OCI-LY1 (cell line): ENCODE results near the gene MT1E.

Experiments
- H2AFZ ChIP-seq: fragments of 200-600 bp; sonication (generic), shearing (Covaris generic); 2 replicates; pipeline ENCODE4 v1.6.0; 2014; ENCODE audit warnings: antibody characterized with exemption, mild to moderate bottlenecking, low read length
- H3F3A ChIP-seq: fragments of 200-600 bp; sonication (generic), shearing (Covaris generic); 2 replicates; pipeline ENCODE4 v1.6.0; 2014; ENCODE audit warnings: mild to moderate bottlenecking, antibody characterized with exemption, low read length, moderate library complexity; ENCODE audit not compliant: insufficient read depth
- H3K27ac ChIP-seq: fragments of 200-600 bp; sonication (generic); 2 replicates; pipeline ENCODE4 v1.5.1; 2014; ENCODE audit warnings: low read length, mixed run types, mild to moderate bottlenecking, low read depth; ENCODE audit not compliant: poor library complexity, severe bottlenecking
- H3K27me3 ChIP-seq: fragments of 200-600 bp; sonication (generic); 2 replicates; pipeline ENCODE4 v1.6.0; 2014; ENCODE audit warnings: antibody characterized with exemption, mild to moderate bottlenecking, low read length, moderate library complexity; ENCODE audit not compliant: insufficient read depth
- H3K36me3 ChIP-seq: fragments of 200-600 bp; sonication (generic); 2 replicates; pipeline ENCODE4 v1.6.1; 2014; ENCODE audit warnings: mild to moderate bottlenecking, antibody characterized with exemption, low read length, moderate library complexity, mixed read lengths; ENCODE audit not compliant: insufficient read depth
- H3K4me1 ChIP-seq: fragments of 200-600 bp; sonication (generic); 2 replicates; pipeline ENCODE4 v1.5.1; 2014; ENCODE audit warnings: mild to moderate bottlenecking, low read length, moderate library complexity; ENCODE audit not compliant: insufficient read depth, severe bottlenecking
- H3K4me2 ChIP-seq: fragments of 200-600 bp; sonication (generic), shearing (Covaris generic); 2 replicates; pipeline ENCODE4 v1.6.1; 2014; ENCODE audit warnings: low read length
- H3K4me3 ChIP-seq: fragments of 200-600 bp; sonication (generic); 2 replicates; pipeline ENCODE4 v1.5.1; 2014; ENCODE audit warnings: low read length, low read depth, mild to moderate bottlenecking, mixed read lengths; ENCODE audit not compliant: poor library complexity, severe bottlenecking
- H3K79me2 ChIP-seq: fragments of 200-600 bp; shearing (Covaris generic); 2 replicates; pipeline ENCODE4 v1.6.1; 2016; ENCODE audit warnings: mixed run types, low read length, mixed read lengths; ENCODE audit not compliant: insufficient read depth
- H3K9ac ChIP-seq: fragments of 200-600 bp; sonication (generic), shearing (Covaris generic); 2 replicates; pipeline ENCODE4 v1.6.1; 2014; ENCODE audit warnings: mild to moderate bottlenecking, low read length, mixed read lengths
- H3K9me2 ChIP-seq: fragments of 200-600 bp; sonication (generic), shearing (Covaris generic); 2 replicates; pipeline ENCODE4 v1.6.1; 2014; ENCODE audit warnings: low read depth, mild to moderate bottlenecking, low read length, mixed read lengths
- H3K9me3 ChIP-seq: fragments of 200-600 bp; shearing (Covaris generic); 2 replicates; pipeline ENCODE4 v1.6.1; 2014; ENCODE audit warnings: low read length, mixed read lengths
- H4K20me1 ChIP-seq: fragments of 200-600 bp; sonication (generic), shearing (Covaris generic); 2 replicates; pipeline ENCODE4 v1.6.0; 2016; ENCODE audit warnings: mild to moderate bottlenecking, low read length; ENCODE audit not compliant: insufficient read depth
- CTCF ChIP-seq: fragments of 200-600 bp; sonication (generic), shearing (Covaris generic); IDR thresholded peaks from 2 replicates; pipeline ENCODE4 v1.5.1; 2017; ENCODE audit warnings: mild to moderate bottlenecking, antibody characterized with exemption, low read length, moderate library complexity, mixed read lengths
- EZH2 ChIP-seq: fragments of 200-600 bp; sonication (generic), shearing (Covaris generic); IDR thresholded peaks from 2 replicates; pipeline ENCODE4 v1.8.0; 2017; ENCODE audit warnings: borderline replicate concordance, mixed run types, mild to moderate bottlenecking, antibody characterized with exemption, low read length, moderate library complexity, mixed read lengths

MT1E gene

GRCh38 chr16:56637814-56638750, 12.5 kb downstream of the MT1E start, which contains the start of gene MT1A:
Gene MT1A (plus strand): TSS chr16:56638666. CDS start chr16:56638739, 73 bp downstream.
- no peaks in the 10 kb centered on the region; the same call in 1 of the 2 replicates for H3K27me3 ChIP-seq
- no peaks in the 10 kb centered on the region for H3K79me2 ChIP-seq
- no peak for TF ChIP-seq EZH2
- no peak for TF ChIP-seq CTCF
- H3K36me3 ChIP-seq, result no peaks in the 10 kb centered on the region
- H4K20me1 ChIP-seq, result no peaks in the 10 kb centered on the region
- H3K27ac ChIP-seq, result no peak within 1 kb of the TSS
- H3K4me2 ChIP-seq, result no peak within 1 kb of the TSS
- no peaks in the 10 kb centered on the region for H3K9me2 ChIP-seq
- H3K9me3 ChIP-seq, result no peaks in the 10 kb centered on the region
- H3K4me3 ChIP-seq, result no peak within 1 kb of the TSS
- no peak within 1 kb of the TSS for H2AFZ ChIP-seq
- H3K9ac ChIP-seq, result no peak within 1 kb of the TSS
- no peaks in the 10 kb centered on the region for H3F3A ChIP-seq
- H3K4me1 ChIP-seq, result peaks cover 5% of the 10 kb centered on the region

- no peak overlapping the region for H3K4me2 ChIP-seq
- no peaks in the 10 kb centered on the region for H3K9me3 ChIP-seq
These were observed 13.5 kb downstream of the MT1E start for GRCh38 chr16:56639045-56639444.

GRCh38 chr16:56640076-56640475, 14.5 kb downstream of the MT1E start:
- Histone ChIP-seq H3K27me3 (no peaks in the 10 kb centered on the region; the same call in 1 of the 2 replicates), H3K27ac (no peak overlapping the region), H3K36me3 (no peaks in the 10 kb centered on the region), H3K4me2 (no peak overlapping the region), H3K79me2 (no peaks in the 10 kb centered on the region), H3F3A (no peaks in the 10 kb centered on the region), H3K9me3 (no peaks in the 10 kb centered on the region), H3K4me3 (no peak overlapping the region), H3K9ac (no peak overlapping the region), H4K20me1 (no peaks in the 10 kb centered on the region), H3K9me2 (no peaks in the 10 kb centered on the region), H2AFZ (no peak overlapping the region), H3K4me1 (peaks cover 6% of the 10 kb centered on the region)
- TF ChIP-seq CTCF, result no peak
- no peak for TF ChIP-seq EZH2

More at GRCh38 chr16:56639045-56639444, 13.5 kb downstream of the MT1E start:
- Histone ChIP-seq H3K36me3 (no peaks in the 10 kb centered on the region), H3K4me1 (peaks cover 6% of the 10 kb centered on the region), H3K79me2 (no peaks in the 10 kb centered on the region), H3K27me3 (no peaks in the 10 kb centered on the region; the same call in 1 of the 2 replicates), H3K9me2 (no peaks in the 10 kb centered on the region), H3F3A (no peaks in the 10 kb centered on the region), H4K20me1 (no peaks in the 10 kb centered on the region), H3K9ac (no peak overlapping the region), H2AFZ (no peak overlapping the region), H3K4me3 (no peak overlapping the region), H3K27ac (no peak overlapping the region)
- TF ChIP-seq EZH2 (no peak), CTCF (no peak)
